ENCODE measurements around the gene BRSK1. TPM values are rescaled to one million over a fixed set of nuclear protein-coding genes. Genes with fewer than 3 reads are reported as not detected.

Gene BRSK1
- total and polyA plus RNA-seq, 4 donors: 0.53 to 6.4 (median 1.5) TPM

DNA sequence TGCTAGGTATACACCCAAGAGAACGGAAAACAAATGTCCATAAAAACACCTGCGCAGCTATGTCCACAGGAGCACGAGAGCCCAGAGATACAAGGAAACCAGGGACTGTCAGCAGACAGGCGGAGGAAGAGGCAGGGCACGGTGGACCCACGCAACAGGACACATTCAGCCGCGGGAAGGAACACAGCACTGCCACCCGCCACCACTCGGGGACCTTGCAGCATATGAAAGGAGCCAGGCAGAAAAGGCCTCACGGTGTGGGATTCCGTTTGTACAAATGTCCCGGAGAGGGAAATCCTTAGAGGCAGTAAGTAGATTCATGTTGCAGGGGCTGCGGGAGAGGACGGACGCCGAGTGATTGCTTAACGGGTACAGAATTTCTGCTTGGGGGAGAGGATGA is 11.7 kb upstream of the BRSK1 start:
- Histone ChIP-seq H3K9me3 (ENCODE audit: control insufficient read depth in 4 of 4, insufficient read depth in 3 of 4, low read length in 3 of 4) (no peaks in the 10 kb centered on the region), H3K27ac (ENCODE audit: low read depth in 1 of 2, low read length in 1 of 2) (no peak overlapping the region), H3K27me3 (ENCODE audit: control insufficient read depth in 3 of 3, insufficient read depth in 3 of 3, low read length in 2 of 3) (no peaks in the 10 kb centered on the region), H3K9ac (ENCODE audit: insufficient read depth in 1 of 2, low read length in 2 of 2) (no peak overlapping the region), H3K4me3 (no peak overlapping the region), H3K4me1 (ENCODE audit: control insufficient read depth in 5 of 5, insufficient read depth in 5 of 5, low read length in 5 of 5) (no peaks in the 10 kb centered on the region), H3K36me3 (ENCODE audit: control insufficient read depth in 4 of 4, insufficient read depth in 4 of 4, low read length in 4 of 4) (peaks cover 3 to 34% (median 13%) of the 10 kb centered on the region in 4 donors)
- no peak for ATAC-seq (ENCODE audit: insufficient read depth, low FRiP score)
- TF ChIP-seq, protein P1, sequence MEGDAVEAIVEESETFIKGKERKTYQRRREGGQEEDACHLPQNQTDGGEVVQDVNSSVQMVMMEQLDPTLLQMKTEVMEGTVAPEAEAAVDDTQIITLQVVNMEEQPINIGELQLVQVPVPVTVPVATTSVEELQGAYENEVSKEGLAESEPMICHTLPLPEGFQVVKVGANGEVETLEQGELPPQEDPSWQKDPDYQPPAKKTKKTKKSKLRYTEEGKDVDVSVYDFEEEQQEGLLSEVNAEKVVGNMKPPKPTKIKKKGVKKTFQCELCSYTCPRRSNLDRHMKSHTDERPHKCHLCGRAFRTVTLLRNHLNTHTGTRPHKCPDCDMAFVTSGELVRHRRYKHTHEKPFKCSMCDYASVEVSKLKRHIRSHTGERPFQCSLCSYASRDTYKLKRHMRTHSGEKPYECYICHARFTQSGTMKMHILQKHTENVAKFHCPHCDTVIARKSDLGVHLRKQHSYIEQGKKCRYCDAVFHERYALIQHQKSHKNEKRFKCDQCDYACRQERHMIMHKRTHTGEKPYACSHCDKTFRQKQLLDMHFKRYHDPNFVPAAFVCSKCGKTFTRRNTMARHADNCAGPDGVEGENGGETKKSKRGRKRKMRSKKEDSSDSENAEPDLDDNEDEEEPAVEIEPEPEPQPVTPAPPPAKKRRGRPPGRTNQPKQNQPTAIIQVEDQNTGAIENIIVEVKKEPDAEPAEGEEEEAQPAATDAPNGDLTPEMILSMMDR (IDR thresholded peaks at IDR 0.05; ENCODE audit: control extremely low read depth, extremely low read depth): no peak
- WGBS, 2 donors: 94 to 96% methylated on average over 18 of the region's 18 CpGs
- no peak for DNase-seq

DNA sequence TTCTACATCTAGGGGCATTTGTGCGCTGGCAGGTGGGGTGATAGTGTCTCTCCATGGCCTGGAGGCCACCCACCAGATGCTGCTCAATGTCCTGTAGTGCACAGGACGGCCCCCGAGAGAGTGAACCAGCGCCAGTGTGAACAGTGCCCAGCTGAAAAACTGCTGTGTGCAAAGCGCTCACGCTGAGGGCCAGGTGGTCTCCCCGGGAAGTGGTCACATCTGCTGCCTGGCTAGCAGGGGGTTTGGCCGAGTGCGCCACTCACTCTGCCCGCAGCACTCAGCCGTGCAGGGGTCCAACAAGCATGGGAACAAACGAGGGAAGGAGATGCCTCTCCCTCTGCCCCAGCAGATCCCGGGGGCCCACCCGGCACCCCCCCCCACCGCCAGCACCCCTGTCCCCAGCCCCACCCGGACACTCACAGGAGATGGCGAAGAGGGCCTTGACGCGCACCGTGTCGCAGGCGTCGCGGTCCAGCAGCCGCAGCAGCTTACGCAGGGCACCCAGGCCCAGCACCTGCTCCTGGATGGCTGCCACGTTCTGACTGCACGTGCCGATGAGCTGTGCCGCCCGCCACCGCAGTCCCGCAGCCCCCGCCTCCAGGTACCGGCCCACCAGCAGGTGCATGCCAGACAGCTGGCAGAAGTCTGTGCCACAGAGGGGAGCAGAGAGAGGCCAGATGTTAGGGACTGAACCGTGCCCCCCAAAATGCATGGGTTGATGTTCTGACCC is 9.7 kb upstream of the BRSK1 start:
- Histone ChIP-seq H3K27me3 (ENCODE audit: control insufficient read depth in 3 of 3, insufficient read depth in 3 of 3, low read length in 2 of 3) (no peaks in the 10 kb centered on the region), H3K9me3 (ENCODE audit: control insufficient read depth in 4 of 4, insufficient read depth in 3 of 4, low read length in 3 of 4) (no peaks in the 10 kb centered on the region), H3K4me1 (ENCODE audit: control insufficient read depth in 5 of 5, insufficient read depth in 5 of 5, low read length in 5 of 5) (peaks cover 0 to 3% (median 2%) of the 10 kb centered on the region in 5 donors), H3K27ac (ENCODE audit: low read depth in 1 of 2, low read length in 1 of 2) (no peak overlapping the region), H3K9ac (ENCODE audit: insufficient read depth in 1 of 2, low read length in 2 of 2) (no peak overlapping the region), H3K4me3 (no peak overlapping the region), H3K36me3 (ENCODE audit: control insufficient read depth in 4 of 4, insufficient read depth in 4 of 4, low read length in 4 of 4) (peaks cover 3 to 41% (median 13%) of the 10 kb centered on the region in 4 donors)
- ATAC-seq (ENCODE audit: insufficient read depth, low FRiP score): no peak
- no peak for DNase-seq
- TF ChIP-seq, protein P1 (IDR thresholded peaks at IDR 0.05; ENCODE audit: control extremely low read depth, extremely low read depth): no peak
- WGBS, 2 donors: 95 to 98% methylated on average over 35 to 36 of the region's 36 CpGs

DNA sequence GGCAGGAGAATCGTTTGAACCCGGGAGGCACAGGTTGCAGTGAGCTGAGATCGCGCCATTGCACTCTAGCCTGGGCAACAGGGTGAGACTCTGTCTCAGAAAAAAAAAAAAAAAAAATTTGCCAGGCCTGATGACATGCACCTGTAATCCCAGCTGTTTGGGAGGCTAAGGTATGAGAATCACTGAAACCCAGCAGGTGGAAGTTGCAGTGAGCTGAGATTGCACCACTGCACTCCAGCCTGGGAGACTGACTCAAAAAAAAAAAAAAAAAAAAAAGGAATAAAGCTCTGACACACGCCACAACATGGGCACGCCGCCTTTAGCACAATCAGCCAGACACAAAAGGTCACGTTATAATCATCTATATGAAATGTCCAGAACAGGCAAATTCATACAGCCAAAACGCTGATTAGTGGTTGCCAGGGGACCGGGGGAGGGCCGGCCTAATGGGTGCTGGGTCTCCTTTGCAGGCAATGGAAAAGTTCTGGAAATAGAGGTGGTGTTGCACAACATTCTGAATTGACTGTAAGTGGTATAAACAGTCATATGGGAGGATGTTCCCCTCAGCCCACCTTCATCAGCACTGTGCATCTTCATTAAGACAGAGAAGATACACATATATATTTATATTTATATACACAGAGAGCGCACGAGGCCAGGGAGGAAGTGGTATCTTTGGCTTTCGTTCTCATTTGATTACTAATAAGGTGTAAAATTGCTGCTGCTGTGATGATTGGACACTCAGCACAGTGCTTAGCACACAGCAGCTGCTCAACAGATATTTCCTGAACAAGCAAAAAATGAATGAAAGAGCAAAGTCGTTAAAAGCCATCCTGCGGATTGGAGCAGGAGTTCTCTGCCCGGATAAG is 7.7 kb upstream of the BRSK1 start:
- H3K9ac ChIP-seq (ENCODE audit: insufficient read depth in 1 of 2, low read length in 2 of 2): no peak overlapping the region
- 78 to 85% methylated on average over 17 of the region's 17 CpGs for WGBS, 2 donors
- peaks cover 3 to 34% (median 8%) of the 10 kb centered on the region in 4 donors for H3K36me3 ChIP-seq (ENCODE audit: control insufficient read depth in 4 of 4, insufficient read depth in 4 of 4, low read length in 4 of 4)
- H3K9me3 ChIP-seq (ENCODE audit: control insufficient read depth in 4 of 4, insufficient read depth in 3 of 4, low read length in 3 of 4): no peaks in the 10 kb centered on the region
- no peaks in the 10 kb centered on the region for H3K27me3 ChIP-seq (ENCODE audit: control insufficient read depth in 3 of 3, insufficient read depth in 3 of 3, low read length in 2 of 3)
- DNase-seq: no peak
- no peak overlapping the region for H3K4me3 ChIP-seq
- ATAC-seq (ENCODE audit: insufficient read depth, low FRiP score): no peak
- H3K27ac ChIP-seq (ENCODE audit: low read depth in 1 of 2, low read length in 1 of 2): no peak overlapping the region
- H3K4me1 ChIP-seq (ENCODE audit: control insufficient read depth in 5 of 5, insufficient read depth in 5 of 5, low read length in 5 of 5): peaks cover 3 to 15% (median 6%) of the 10 kb centered on the region in 5 donors
- TF ChIP-seq, protein P1 (IDR thresholded peaks at IDR 0.05; ENCODE audit: control extremely low read depth, extremely low read depth): no peak

Data from lung (tissue), 12 donors.